SKM-1 (cell line): ENCODE data around the gene DCC.

ENCODE experiments used
- DNase-seq: peaks from one replicate; lab custom pipeline; 2025; ENCODE audit not compliant: unreplicated experiment; lab: John Stamatoyannopoulos, UW

Gene DCC

DNA sequence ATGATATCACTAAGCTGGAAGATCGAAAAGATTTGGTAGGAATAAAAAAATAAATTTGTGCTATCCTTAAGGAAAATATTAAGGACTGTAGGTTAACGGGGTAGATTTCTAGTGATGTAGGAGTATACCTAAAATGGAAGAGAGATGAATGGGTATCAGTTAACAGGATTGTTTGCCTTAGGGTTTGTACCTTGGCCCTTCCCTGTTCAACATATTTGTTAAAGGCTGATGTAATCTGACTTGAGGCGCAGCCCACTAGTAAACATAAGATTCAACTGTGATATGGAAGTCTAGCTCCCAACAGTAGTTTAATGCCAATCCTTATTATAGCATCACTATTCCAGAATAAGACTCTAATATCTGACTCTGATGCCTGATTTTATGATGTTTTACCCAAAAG, 685.2 kb downstream of the DCC start:
- DNase-seq: no peak

DNA sequence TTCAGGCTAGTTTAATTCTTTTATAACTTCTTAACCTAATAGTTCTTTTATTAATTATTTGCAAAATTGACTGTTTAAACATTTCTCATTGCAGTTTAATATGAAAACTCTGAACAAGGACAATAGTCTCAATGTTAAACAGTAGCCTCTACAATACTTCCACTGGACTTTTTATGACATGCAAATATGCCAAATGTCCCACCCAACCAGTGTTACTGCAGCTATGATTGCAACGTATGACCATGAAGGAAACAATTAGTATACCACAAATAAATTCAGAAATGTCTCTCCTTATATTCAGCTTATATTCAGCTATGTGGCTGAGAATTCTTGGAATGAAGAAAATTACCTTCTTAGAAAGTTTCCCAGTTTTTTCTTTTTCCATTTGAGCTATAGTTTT, 688.6 kb downstream of the DCC start:
- no peak for DNase-seq

- DNase-seq: no peak
These were observed 693.1 kb downstream of the DCC start for GRCh38 chr18:53033128-53033527.

GRCh38 chr18:53038608-53039007, 698.6 kb downstream of the DCC start:
- DNase-seq: no peak

DNA sequence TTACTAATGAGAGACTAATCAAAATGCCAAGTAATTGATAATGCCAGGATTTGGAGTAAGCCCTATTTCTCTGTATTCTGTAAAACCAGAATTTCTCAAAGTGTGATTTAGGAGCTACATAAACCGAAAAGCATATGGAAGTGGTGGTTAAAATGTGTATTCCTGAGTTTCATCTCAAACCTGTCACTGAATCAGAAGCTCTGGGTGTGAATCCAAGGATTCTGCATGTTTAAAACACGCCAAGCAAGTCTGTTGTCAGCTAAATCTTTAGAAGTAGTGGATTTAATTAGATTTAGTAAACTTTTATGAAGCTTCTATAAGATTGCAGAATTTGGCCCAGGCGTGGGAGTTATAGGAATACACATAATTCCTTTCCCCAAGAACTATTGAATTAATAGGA, 700.3 kb downstream of the DCC start:
- DNase-seq: no peak

DNA sequence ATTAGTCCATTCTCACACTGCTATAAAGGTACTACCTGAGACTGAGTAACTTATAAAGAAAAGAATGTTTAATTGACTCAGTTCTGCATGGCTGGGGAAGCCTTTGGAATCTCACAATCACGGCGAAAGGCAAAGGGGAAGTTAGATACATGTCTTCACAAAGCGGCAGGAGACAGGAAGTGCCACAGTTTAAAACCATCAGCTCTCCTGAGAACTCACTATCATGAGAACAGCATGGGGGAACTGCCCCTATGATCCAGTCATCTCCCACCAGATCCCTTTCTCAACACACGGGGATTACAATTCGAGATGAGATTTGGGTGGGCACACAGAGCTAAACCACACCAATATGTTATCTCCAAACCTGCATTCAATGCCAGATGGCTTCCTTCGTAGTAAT, 716.1 kb downstream of the DCC start:
- DNase-seq: no peak

- DNase-seq: no peak
These were observed 730.8 kb downstream of the DCC start for GRCh38 chr18:53070788-53071187.

- no peak for DNase-seq
These were observed 740.7 kb downstream of the DCC start for GRCh38 chr18:53080687-53081086.

DNA sequence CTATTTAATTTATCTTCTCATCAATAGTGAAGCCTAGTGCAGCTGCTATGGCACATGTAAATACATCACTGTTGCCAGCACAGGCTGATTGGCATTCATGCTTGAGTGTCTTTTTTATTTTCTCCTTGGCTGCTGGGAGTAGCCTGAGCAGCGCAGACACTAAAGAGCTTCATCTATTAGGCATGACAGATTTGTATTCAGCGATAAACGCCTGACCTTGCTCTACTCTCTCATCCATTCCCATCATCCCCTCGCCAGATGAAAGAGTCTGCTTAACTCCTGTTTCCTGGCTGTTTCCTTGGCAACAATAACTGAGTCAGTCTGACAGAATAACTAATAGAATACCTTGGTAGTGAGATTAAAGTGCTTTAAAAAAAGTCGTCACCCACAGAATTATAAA, 753.6 kb downstream of the DCC start:
- no peak for DNase-seq

- DNase-seq: no peak
These were observed 761.6 kb downstream of the DCC start for GRCh38 chr18:53101536-53102105.

GRCh38 chr18:53114441-53114840, 774.4 kb downstream of the DCC start:
- no peak for DNase-seq

GRCh38 chr18:53115876-53116585, 776.0 kb downstream of the DCC start:
- no peak for DNase-seq

DNA sequence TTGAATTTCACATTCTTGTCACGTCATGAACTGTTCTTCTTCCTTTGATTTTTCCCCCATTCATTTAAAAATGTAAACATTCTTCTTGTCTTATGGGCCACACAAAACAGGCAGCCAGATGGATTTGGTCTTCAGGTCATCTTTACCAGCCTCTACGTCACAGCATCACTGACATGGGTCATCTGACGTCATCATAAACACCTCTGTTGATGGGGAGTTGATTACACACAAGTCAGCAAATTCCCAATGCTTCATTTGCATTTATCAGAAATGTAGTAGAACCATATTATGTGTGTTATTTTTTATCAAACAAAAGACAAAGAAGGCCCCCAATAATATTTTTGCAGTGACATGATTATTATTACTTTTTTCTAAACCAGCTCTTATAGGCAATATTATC, 777.9 kb downstream of the DCC start:
- DNase-seq: no peak

GRCh38 chr18:53126210-53126609, 786.2 kb downstream of the DCC start:
- DNase-seq: no peak

DNA sequence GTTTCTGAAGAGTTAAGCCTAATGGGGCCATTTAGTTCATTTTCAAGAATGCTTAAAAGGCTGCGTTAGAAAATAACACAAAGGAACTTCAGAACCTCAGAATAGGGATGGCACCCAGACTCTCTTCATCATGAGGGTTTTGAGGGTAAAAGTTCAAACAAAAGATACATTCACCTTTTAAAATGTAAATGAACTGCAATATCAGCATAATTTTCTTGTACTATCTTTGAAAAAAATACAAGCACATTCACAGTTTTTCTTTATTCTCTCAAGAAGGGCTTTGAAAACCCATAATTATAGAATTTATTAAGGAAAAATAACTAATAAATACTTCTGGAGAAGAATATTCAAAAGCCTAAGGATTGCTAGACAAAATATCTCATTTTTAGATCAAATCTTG, 791.0 kb downstream of the DCC start:
- DNase-seq: no peak

DNA sequence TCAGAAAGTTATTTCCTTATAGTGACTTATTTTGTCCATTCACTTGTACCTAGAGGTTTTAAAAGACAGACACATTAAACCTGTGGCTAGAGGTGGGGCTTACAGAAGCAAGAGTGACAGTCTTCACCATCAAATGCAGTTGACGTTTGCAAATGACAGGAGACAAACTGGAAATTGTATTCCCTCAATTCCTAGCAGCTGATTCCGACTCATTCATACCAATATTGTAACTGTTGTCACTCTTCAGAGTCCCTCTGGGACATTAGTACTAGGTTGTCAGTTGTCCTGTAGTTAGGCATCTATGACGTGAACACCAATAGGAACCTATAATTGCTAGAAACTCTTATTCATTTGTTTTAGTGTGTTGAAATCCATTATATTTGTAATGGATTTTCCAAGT, 794.7 kb downstream of the DCC start:
- DNase-seq: no peak

GRCh38 chr18:53135654-53136053, 795.7 kb downstream of the DCC start:
- no peak for DNase-seq

DNA sequence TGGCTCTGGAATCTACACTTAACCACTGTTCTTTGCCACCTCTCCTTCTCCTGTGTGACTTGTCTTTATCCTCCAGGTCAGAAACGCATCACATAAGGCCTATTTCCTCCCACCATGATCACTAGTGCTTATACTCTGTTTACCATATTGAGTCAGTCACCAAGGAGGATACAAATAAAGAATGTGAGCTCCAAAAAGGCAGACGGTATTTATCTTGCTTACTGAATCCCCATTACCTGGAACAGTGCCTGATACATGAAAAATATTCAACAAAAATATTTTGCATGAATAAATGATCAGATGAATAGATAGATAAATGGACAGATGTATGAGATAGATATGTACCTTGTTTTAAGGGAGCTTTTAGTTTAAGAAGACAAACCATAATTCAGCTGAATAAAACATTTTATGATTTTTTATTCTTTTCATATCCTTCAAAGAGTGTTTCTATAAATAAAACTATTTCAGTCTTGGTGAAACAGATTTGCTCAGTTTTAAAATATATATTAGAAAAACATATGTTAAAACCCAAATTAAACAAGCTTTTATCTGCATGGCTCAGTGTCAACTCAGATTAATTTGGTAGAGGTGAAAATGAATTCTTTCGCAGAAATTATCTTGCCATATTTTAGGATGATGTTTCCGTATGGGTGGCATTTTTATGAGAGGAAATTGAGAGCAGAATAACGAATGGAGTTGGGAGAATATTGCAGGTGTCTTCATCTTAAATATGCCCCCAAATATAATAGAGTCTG, 799.9 kb downstream of the DCC start:
- DNase-seq: no peak

GRCh38 chr18:53142005-53142404, 802.0 kb downstream of the DCC start:
- DNase-seq: no peak

- DNase-seq: no peak
These were observed 807.5 kb downstream of the DCC start for GRCh38 chr18:53147472-53147871.

- no peak for DNase-seq
These were observed 808.1 kb downstream of the DCC start for GRCh38 chr18:53148123-53148522.

DNA sequence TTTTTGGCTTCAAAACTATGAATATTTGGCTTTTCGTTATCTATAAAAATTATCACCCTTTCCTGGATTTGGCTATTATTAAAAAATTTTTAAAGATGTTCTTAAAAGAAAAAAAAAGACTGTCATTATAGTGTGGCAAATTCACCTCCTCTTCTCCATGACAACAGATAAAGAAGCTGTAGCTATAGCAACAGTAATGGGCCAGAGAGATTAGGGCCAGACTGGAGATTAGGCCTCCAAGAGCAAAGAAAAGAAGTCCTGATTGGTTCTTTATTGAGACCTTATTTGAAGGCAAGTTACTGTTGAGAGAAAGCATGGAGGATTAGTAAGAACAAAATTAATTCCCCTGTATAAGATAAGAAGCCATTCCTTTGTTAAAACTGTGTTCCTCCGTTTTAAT, 812.5 kb downstream of the DCC start:
- no peak for DNase-seq
